ENCODE results near the gene HSP90AA1. TPM values are rescaled to one million over a fixed set of nuclear protein-coding genes. Genes with fewer than 3 reads are reported as not detected.

The HSP90AA1 gene
- total and polyA plus RNA-seq, 2 experiments from 2014 or later = 142 to 1,021 TPM

- peak; percentile 89 for DNase-seq (ENCODE audit: low read depth in 1 of 2, low spot score in 1 of 2)
Measured at GRCh38 chr14:102096569-102097188, 9.8 kb upstream of the HSP90AA1 start.

GRCh38 chr14:102095871-102096568 is 9.2 kb upstream of the HSP90AA1 start:
- no peak overlapping the region for H3K4me3 ChIP-seq
- H3K4me1 ChIP-seq (ENCODE audit: low read depth) = peaks cover 3% of the 10 kb centered on the region
- no peaks in the 10 kb centered on the region for H3K36me3 ChIP-seq
- H3K27me3 ChIP-seq = no peaks in the 10 kb centered on the region
- no peaks in the 10 kb centered on the region for H3K9me3 ChIP-seq (ENCODE audit: low read depth)
- no peak overlapping the region for H3K27ac ChIP-seq
- no peak for TF ChIP-seq CTCF (IDR thresholded peaks at IDR 0.05; ENCODE audit: low read depth, low read length)
- DNase-seq (ENCODE audit: low read depth in 1 of 2, low spot score in 1 of 2) = no peak

More at GRCh38 chr14:102096569-102097188, 9.8 kb upstream of the HSP90AA1 start:
- Histone ChIP-seq H3K27me3 (no peaks in the 10 kb centered on the region), H3K9me3 (ENCODE audit: low read depth) (no peaks in the 10 kb centered on the region), H3K4me1 (ENCODE audit: low read depth) (peaks cover 3% of the 10 kb centered on the region), H3K4me3 (no peak overlapping the region), H3K27ac (no peak overlapping the region), H3K36me3 (no peaks in the 10 kb centered on the region)
- peak; percentile 84 for TF ChIP-seq CTCF (IDR thresholded peaks at IDR 0.05; ENCODE audit: low read depth, low read length)

- Histone ChIP-seq H3K27me3 (no peaks in the 10 kb centered on the region), H3K36me3 (no peaks in the 10 kb centered on the region), H3K27ac (no peak overlapping the region), H3K9me3 (ENCODE audit: low read depth) (no peaks in the 10 kb centered on the region), H3K4me1 (ENCODE audit: low read depth) (peaks cover 3% of the 10 kb centered on the region), H3K4me3 (no peak overlapping the region)
- DNase-seq (ENCODE audit: low read depth in 1 of 2, low spot score in 1 of 2) = no peak
- no peak for TF ChIP-seq CTCF (IDR thresholded peaks at IDR 0.05; ENCODE audit: low read depth, low read length)
Measured at GRCh38 chr14:102095231-102095870, 8.5 kb upstream of the HSP90AA1 start.

GRCh38 chr14:102094101-102094500 is 7.3 kb upstream of the HSP90AA1 start:
- no peak overlapping the region for H3K27ac ChIP-seq
- peaks cover 3% of the 10 kb centered on the region for H3K4me1 ChIP-seq (ENCODE audit: low read depth)
- peak in 1 of 2 donors; percentile 50 for DNase-seq (ENCODE audit: low read depth in 1 of 2, low spot score in 1 of 2)
- no peak for TF ChIP-seq CTCF (IDR thresholded peaks at IDR 0.05; ENCODE audit: low read depth, low read length)
- no peaks in the 10 kb centered on the region for H3K36me3 ChIP-seq
- no peaks in the 10 kb centered on the region for H3K27me3 ChIP-seq
- H3K4me3 ChIP-seq = no peak overlapping the region
- no peaks in the 10 kb centered on the region for H3K9me3 ChIP-seq (ENCODE audit: low read depth)

- Histone ChIP-seq H3K36me3 (no peaks in the 10 kb centered on the region), H3K27ac (no peak overlapping the region), H3K4me1 (ENCODE audit: low read depth) (peaks cover 9% of the 10 kb centered on the region), H3K9me3 (ENCODE audit: low read depth) (no peaks in the 10 kb centered on the region), H3K4me3 (no peak overlapping the region), H3K27me3 (no peaks in the 10 kb centered on the region)
- DNase-seq (ENCODE audit: low read depth in 1 of 2, low spot score in 1 of 2) = no peak
- no peak for TF ChIP-seq CTCF (IDR thresholded peaks at IDR 0.05; ENCODE audit: low read depth, low read length)
Measured at GRCh38 chr14:102092806-102093205, 6.0 kb upstream of the HSP90AA1 start.

Measured in cardiac muscle cell (in vitro differentiated cells and primary cell).